ENCODE results near the gene SCN7A.
"Not testable (repeated sequence)": the region's sequence is repeated elsewhere in the genome, so short reads cannot be mapped to it uniquely, and the experiment has no call there.

SCN7A gene

GRCh38 chr2:166455823-166456222 is 38.2 kb downstream of the SCN7A start:
- not testable (repeated sequence) for DNase-seq (ENCODE audit: extremely low spot score, insufficient read length, low read depth); FAIRE-seq

GRCh38 chr2:166454006-166454595 is 39.9 kb downstream of the SCN7A start:
- FAIRE-seq (no peak), DNase-seq (ENCODE audit: extremely low spot score, insufficient read length, low read depth) (no peak)

- no peak for DNase-seq (ENCODE audit: extremely low spot score, insufficient read length, low read depth)
Observed at GRCh38 chr2:166451468-166451867, 42.6 kb downstream of the SCN7A start.

GRCh38 chr2:166449439-166449838 is 44.6 kb downstream of the SCN7A start:
- DNase-seq (ENCODE audit: extremely low spot score, insufficient read length, low read depth), result no peak
- FAIRE-seq, result no peak

More at GRCh38 chr2:166451468-166451867, 42.6 kb downstream of the SCN7A start:
- FAIRE-seq, result no peak

- FAIRE-seq, result no peak
- DNase-seq (ENCODE audit: extremely low spot score, insufficient read length, low read depth), result no peak
Observed at GRCh38 chr2:166448106-166448505, 45.9 kb downstream of the SCN7A start.

- DNase-seq (ENCODE audit: extremely low spot score, insufficient read length, low read depth) (no peak), FAIRE-seq (no peak)
Observed at GRCh38 chr2:166444306-166444705, 49.7 kb downstream of the SCN7A start.

GRCh38 chr2:166440313-166440712 is 53.7 kb downstream of the SCN7A start:
- DNase-seq (ENCODE audit: extremely low spot score, insufficient read length, low read depth), result no peak
- no peak for FAIRE-seq

- no peak for DNase-seq (ENCODE audit: extremely low spot score, insufficient read length, low read depth)
Observed at GRCh38 chr2:166439078-166439477, 55.0 kb downstream of the SCN7A start.

GRCh38 chr2:166436976-166437375 is 57.1 kb downstream of the SCN7A start:
- no peak for DNase-seq (ENCODE audit: extremely low spot score, insufficient read length, low read depth)
- no peak for FAIRE-seq

More at GRCh38 chr2:166439078-166439477, 55.0 kb downstream of the SCN7A start:
- FAIRE-seq, result no peak

- FAIRE-seq, result no peak
- DNase-seq (ENCODE audit: extremely low spot score, insufficient read length, low read depth), result no peak
Observed at GRCh38 chr2:166436189-166436588, 57.9 kb downstream of the SCN7A start.

- no peak for FAIRE-seq
Observed at GRCh38 chr2:166434491-166434890, 59.6 kb downstream of the SCN7A start.

GRCh38 chr2:166433457-166433856 is 60.6 kb downstream of the SCN7A start:
- no peak for FAIRE-seq
- DNase-seq (ENCODE audit: extremely low spot score, insufficient read length, low read depth), result no peak

More at GRCh38 chr2:166434491-166434890, 59.6 kb downstream of the SCN7A start:
- no peak for DNase-seq (ENCODE audit: extremely low spot score, insufficient read length, low read depth)

- DNase-seq (ENCODE audit: extremely low spot score, insufficient read length, low read depth), result no peak
- no peak for FAIRE-seq
Observed at GRCh38 chr2:166432331-166432730, 61.7 kb downstream of the SCN7A start.

- no peak for FAIRE-seq
- DNase-seq (ENCODE audit: extremely low spot score, insufficient read length, low read depth), result no peak
Observed at GRCh38 chr2:166424841-166425240, 69.2 kb downstream of the SCN7A start.

GRCh38 chr2:166419616-166419934 is 74.5 kb downstream of the SCN7A start:
- DNase-seq (ENCODE audit: extremely low spot score, insufficient read length, low read depth) (no peak), FAIRE-seq (no peak)

GRCh38 chr2:166418853-166419615 is 75.0 kb downstream of the SCN7A start:
- no peak for DNase-seq (ENCODE audit: extremely low spot score, insufficient read length, low read depth)
- no peak for FAIRE-seq

GRCh38 chr2:166417669-166418068 is 76.4 kb downstream of the SCN7A start:
- no peak for FAIRE-seq
- no peak for DNase-seq (ENCODE audit: extremely low spot score, insufficient read length, low read depth)

- FAIRE-seq (no peak), DNase-seq (ENCODE audit: extremely low spot score, insufficient read length, low read depth) (no peak)
Observed at GRCh38 chr2:166413255-166413654, 80.8 kb downstream of the SCN7A start.

- DNase-seq (ENCODE audit: extremely low spot score, insufficient read length, low read depth), result no peak
- no peak for FAIRE-seq
Observed at GRCh38 chr2:166411473-166412230, 82.4 kb downstream of the SCN7A start.

GRCh38 chr2:166410828-166411472 is 83.1 kb downstream of the SCN7A start:
- FAIRE-seq (no peak), DNase-seq (ENCODE audit: extremely low spot score, insufficient read length, low read depth) (no peak)

Measured in GM18507 (cell line).